Measurements from ENCODE around the gene KRT10. TPM values are rescaled to one million over a fixed set of nuclear protein-coding genes. Genes with fewer than 3 reads are reported as not detected.

Gene KRT10
- 61.8 to 120 TPM (median 113 TPM) in 5 replicates for total RNA-seq (2022; extraction: Qiagen RNA extraction)

DNA sequence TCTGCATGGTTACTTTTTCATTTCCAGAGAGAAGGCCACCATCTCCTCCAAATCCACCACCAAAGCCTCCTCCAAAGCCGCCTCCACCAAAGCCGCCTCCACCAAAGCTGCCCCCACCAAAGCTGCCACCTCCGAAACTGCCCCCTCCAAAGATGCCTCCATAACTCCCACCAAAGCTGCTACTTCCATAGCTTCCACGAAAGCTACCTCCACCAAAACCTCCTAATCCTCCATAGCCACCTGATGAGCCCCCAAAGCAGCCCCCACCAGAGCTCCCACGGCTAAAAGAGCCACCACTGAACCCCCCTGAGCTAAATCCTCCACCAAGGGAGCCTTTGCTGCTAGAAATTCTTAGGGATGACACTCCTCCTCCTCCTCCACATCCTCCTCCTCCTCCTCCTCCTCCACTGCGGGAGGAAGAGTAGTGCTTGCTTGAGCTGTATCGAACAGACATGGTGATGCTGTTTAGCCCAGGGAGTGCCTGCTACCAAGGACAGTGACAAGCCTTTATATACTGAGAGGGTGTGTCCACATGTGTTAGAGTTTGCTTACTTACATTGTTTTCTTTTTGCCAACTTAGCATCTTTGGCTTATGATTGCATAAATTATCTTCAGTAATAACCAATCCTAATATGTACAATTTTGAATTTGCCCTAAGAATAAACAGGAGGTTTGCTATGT lies at the start of gene KRT10:
KRT10 (minus strand) TSS at position 483 of the 681 bp plus-strand sequence; CDS start at position 454, 29 bp downstream.

DNA sequence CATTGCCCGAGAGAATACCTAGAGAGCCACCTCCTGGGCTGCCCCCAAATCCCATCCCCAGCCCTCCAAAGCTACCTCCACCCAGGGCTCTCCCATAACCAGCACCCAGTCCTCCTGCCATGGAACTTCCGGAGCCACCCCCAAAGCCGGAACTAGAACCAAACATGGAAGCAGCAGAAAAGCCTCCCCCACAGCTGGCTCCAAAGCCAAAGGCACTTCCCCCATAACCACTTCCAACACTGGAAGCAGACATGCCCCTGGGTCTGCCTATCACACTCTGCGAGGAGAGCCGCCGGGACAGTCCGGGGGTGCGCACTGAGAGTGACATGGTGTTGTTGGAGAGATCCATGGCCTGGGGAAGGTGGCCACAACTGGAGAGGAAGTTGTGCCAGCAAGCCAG lies 44.4 kb upstream of the KRT10 start, which contains the start of gene KRT12:
KRT12 (minus strand) TSS at position 386 of the 400 bp plus-strand sequence; CDS start at position 349, 37 bp downstream.

DNA sequence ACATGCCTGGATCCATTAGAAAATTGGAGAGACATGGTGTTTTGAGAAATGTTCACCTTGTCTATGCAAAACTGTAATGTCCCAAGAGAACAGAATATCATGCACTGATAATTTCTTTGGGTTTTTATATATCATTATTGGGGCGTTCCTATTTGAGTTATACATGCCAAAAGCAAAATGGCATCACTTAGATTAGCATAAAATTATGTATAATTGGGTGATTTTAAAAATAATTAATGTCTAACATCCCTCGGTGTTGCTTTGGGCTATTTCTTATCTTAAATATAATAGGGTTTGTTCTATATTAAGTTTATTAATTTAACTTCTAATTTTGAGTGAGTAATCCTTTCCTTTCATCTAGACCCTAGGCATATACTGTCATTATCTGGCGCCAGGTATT lies 22.6 kb downstream of the KRT10 start, which contains the start of gene KRT28:
KRT28 (minus strand) TSS at position 101 of the 400 bp plus-strand sequence; CDS start at position 35, 66 bp downstream.

DNA sequence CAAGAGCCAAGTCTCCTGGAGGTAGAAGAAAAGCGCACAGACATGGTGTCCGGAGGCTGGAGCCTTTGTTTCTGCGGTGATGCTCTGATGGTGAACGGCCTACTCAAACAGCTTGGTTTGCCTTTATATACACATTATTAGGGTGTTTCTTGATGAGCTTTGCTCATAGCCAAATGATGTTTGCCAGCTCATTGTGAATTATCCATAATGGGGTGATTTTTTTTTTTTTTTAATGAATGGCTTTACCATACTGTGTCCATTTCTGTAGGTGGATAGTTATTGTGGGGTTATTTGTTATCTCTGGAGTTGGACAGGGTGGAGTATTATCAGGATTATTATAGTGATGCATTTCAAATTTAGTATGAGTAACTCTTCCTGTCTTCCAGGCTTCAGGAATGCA lies 40.0 kb downstream of the KRT10 start, which contains the start of gene KRT27:
KRT27 (minus strand) TSS at position 101 of the 400 bp plus-strand sequence; CDS start at position 44, 57 bp downstream.

DNA sequence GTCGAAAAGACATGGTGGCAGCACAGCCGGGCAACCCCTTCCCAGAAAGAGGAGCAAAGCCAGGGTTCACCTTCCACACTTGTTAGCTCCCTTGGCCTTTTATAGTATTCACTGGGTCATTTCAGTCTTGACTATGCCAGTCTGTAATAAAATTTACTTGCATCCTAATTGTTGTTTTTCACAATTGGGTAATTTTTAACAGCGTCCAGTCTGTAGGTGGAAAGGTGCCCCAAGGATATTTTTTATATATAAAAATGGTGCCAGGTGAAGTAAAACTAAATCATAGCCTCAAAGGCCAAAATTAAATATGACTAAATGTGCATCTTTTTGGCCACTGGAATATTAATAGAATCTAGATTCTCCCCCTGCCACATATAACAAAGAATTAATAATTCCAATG lies 50.3 kb downstream of the KRT10 start, which contains the start of gene KRT26:
KRT26 (minus strand) TSS at position 101 of the 400 bp plus-strand sequence; CDS start at position 13, 88 bp downstream.

Other genes with a start within 250 kb of the KRT10 start
- 103 to 112 TPM (median 105 TPM) in 5 replicates for gene SMARCE1, start 174.8 kb downstream of the KRT10 start, total RNA-seq (2022; extraction: Qiagen RNA extraction)
- 0.31 to 0.58 TPM (median 0.43 TPM) in 4 of 5 replicates, not detected in the other for gene KRT222, start 157.4 kb downstream of the KRT10 start, total RNA-seq (2022; extraction: Qiagen RNA extraction)
- gene KRT24, start 118.9 kb downstream of the KRT10 start, total RNA-seq (2022; extraction: Qiagen RNA extraction), result not detected in 5 replicates
- not detected in 5 replicates for gene KRT25, start 67.3 kb downstream of the KRT10 start, total RNA-seq (2022; extraction: Qiagen RNA extraction)
- gene KRT26, start 50.4 kb downstream of the KRT10 start, total RNA-seq (2022; extraction: Qiagen RNA extraction), result not detected in 5 replicates
- gene KRT27, start 40.1 kb downstream of the KRT10 start, total RNA-seq (2022; extraction: Qiagen RNA extraction), result 0.06 TPM in 1 of 5 replicates, not detected in the others
- gene KRT28, start 22.7 kb downstream of the KRT10 start, total RNA-seq (2022; extraction: Qiagen RNA extraction), result not detected in 5 replicates
- gene KRT12, start 44.6 kb upstream of the KRT10 start, total RNA-seq (2022; extraction: Qiagen RNA extraction), result not detected in 5 replicates
- 0.14 to 0.41 TPM (median 0.17 TPM) in 5 replicates for gene KRT20, start 62.6 kb upstream of the KRT10 start, total RNA-seq (2022; extraction: Qiagen RNA extraction)
- gene KRT23, start 115.0 kb upstream of the KRT10 start, total RNA-seq (2022; extraction: Qiagen RNA extraction), result 0.08 to 0.29 TPM (median 0.11 TPM) in 4 of 5 replicates, not detected in the other
- gene KRT39, start 144.3 kb upstream of the KRT10 start, total RNA-seq (2022; extraction: Qiagen RNA extraction), result not detected in 5 replicates
- not detected in 5 replicates for gene KRT40, start 161.7 kb upstream of the KRT10 start, total RNA-seq (2022; extraction: Qiagen RNA extraction)
- not detected in 5 replicates for gene KRTAP3-3, start 171.6 kb upstream of the KRT10 start, total RNA-seq (2022; extraction: Qiagen RNA extraction)
- 0.26 to 0.44 TPM (median 0.29 TPM) in 5 replicates for gene KRTAP3-2, start 177.3 kb upstream of the KRT10 start, total RNA-seq (2022; extraction: Qiagen RNA extraction)
- 0.24 TPM in 1 of 5 replicates, not detected in the others for gene KRTAP3-1, start 186.5 kb upstream of the KRT10 start, total RNA-seq (2022; extraction: Qiagen RNA extraction)
- gene KRTAP1-5, start 204.6 kb upstream of the KRT10 start, total RNA-seq (2022; extraction: Qiagen RNA extraction), result not detected in 5 replicates
- not detected in 5 replicates for gene KRTAP1-4, start 207.6 kb upstream of the KRT10 start, total RNA-seq (2022; extraction: Qiagen RNA extraction)
- gene KRTAP1-3, start 212.3 kb upstream of the KRT10 start, total RNA-seq (2022; extraction: Qiagen RNA extraction), result not detected in 5 replicates
- gene KRTAP1-1, start 218.8 kb upstream of the KRT10 start, total RNA-seq (2022; extraction: Qiagen RNA extraction), result not detected in 5 replicates
- not detected in 5 replicates for gene KRTAP2-1, start 224.7 kb upstream of the KRT10 start, total RNA-seq (2022; extraction: Qiagen RNA extraction)
- not detected in 5 replicates for gene KRTAP2-2, start 232.6 kb upstream of the KRT10 start, total RNA-seq (2022; extraction: Qiagen RNA extraction)
- gene KRTAP2-3, start 237.5 kb upstream of the KRT10 start, total RNA-seq (2022; extraction: Qiagen RNA extraction), result 0.20 to 0.22 TPM in 2 of 5 replicates, not detected in the others
- not detected in 5 replicates for gene KRTAP2-4, start 243.3 kb upstream of the KRT10 start, total RNA-seq (2022; extraction: Qiagen RNA extraction)